Liver (tissue), 3 donors: ENCODE measurements around the gene PTPRD.

Experiments used
- GABPA ChIP-seq, 2 donors: IDR thresholded peaks in 1 of 2; conservative IDR thresholded peaks in 1 of 2; 2 replicates each; pipeline ENCODE4 v1.6.1; 2016; ENCODE audit warnings: antibody characterized with exemption in 2 of 2, mild to moderate bottlenecking in 1 of 2, moderate library complexity in 1 of 2
- JUND ChIP-seq, 2 donors: IDR thresholded peaks; 2 replicates each; pipeline ENCODE4 v1.6.1; 2016; ENCODE audit warnings: antibody characterized with exemption in 2 of 2
- MAX ChIP-seq: IDR thresholded peaks from 2 replicates; pipeline ENCODE4 v1.6.1; 2016; ENCODE audit warnings: antibody characterized with exemption
- NR2F2 ChIP-seq: IDR thresholded peaks from 2 replicates; pipeline ENCODE4 v1.6.1; 2016; ENCODE audit warnings: antibody characterized with exemption
- RAD21 ChIP-seq, 2 donors: IDR thresholded peaks; 2 replicates each; pipeline ENCODE4 v1.6.1; 2016; ENCODE audit warnings: antibody characterized with exemption in 2 of 2, mild to moderate bottlenecking in 2 of 2
- REST ChIP-seq: IDR thresholded peaks from 2 replicates; pipeline ENCODE4 v1.6.1; 2016; ENCODE audit warnings: antibody characterized with exemption, mild to moderate bottlenecking
- SP1 ChIP-seq: IDR thresholded peaks from 2 replicates; pipeline ENCODE4 v1.6.1; 2018; ENCODE audit warnings: antibody characterized with exemption, mild to moderate bottlenecking
- YY1 ChIP-seq: IDR thresholded peaks from 2 replicates; pipeline ENCODE4 v1.6.1; 2016; ENCODE audit warnings: antibody characterized with exemption, mild to moderate bottlenecking
- TF ChIP-seq, protein P1 (sequence below): fragments of 150-350 bp; IDR thresholded peaks from 2 replicates; pipeline ENCODE4 v1.5.1; 2017; ENCODE audit warnings: improper control_type of control experiment, low read depth, low read length; ENCODE audit not compliant: missing input control
- TF ChIP-seq, protein P2 (sequence below): IDR thresholded peaks from 2 replicates; pipeline ENCODE4 v1.6.1; 2016; ENCODE audit warnings: antibody characterized with exemption
- donor health status: healthy.
- donor health status: healthy.

GRCh38 chr9:8784838-8785237 lies 1828.0 kb downstream of the PTPRD start:
- TF ChIP-seq RAD21 (IDR thresholded peaks at IDR 0.05) (no peak), REST (no peak), MAX (no peak), JUND (IDR thresholded peaks at IDR 0.05) (no peak), GABPA (IDR thresholded peaks at IDR 0.05 in 1 of 2, conservative IDR thresholded peaks at IDR 0.05 in 1 of 2) (no peak), YY1 (no peak), SP1 (no peak), NR2F2 (no peak)
- TF ChIP-seq, protein P1, sequence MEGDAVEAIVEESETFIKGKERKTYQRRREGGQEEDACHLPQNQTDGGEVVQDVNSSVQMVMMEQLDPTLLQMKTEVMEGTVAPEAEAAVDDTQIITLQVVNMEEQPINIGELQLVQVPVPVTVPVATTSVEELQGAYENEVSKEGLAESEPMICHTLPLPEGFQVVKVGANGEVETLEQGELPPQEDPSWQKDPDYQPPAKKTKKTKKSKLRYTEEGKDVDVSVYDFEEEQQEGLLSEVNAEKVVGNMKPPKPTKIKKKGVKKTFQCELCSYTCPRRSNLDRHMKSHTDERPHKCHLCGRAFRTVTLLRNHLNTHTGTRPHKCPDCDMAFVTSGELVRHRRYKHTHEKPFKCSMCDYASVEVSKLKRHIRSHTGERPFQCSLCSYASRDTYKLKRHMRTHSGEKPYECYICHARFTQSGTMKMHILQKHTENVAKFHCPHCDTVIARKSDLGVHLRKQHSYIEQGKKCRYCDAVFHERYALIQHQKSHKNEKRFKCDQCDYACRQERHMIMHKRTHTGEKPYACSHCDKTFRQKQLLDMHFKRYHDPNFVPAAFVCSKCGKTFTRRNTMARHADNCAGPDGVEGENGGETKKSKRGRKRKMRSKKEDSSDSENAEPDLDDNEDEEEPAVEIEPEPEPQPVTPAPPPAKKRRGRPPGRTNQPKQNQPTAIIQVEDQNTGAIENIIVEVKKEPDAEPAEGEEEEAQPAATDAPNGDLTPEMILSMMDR, result no peak
- TF ChIP-seq, protein P2, sequence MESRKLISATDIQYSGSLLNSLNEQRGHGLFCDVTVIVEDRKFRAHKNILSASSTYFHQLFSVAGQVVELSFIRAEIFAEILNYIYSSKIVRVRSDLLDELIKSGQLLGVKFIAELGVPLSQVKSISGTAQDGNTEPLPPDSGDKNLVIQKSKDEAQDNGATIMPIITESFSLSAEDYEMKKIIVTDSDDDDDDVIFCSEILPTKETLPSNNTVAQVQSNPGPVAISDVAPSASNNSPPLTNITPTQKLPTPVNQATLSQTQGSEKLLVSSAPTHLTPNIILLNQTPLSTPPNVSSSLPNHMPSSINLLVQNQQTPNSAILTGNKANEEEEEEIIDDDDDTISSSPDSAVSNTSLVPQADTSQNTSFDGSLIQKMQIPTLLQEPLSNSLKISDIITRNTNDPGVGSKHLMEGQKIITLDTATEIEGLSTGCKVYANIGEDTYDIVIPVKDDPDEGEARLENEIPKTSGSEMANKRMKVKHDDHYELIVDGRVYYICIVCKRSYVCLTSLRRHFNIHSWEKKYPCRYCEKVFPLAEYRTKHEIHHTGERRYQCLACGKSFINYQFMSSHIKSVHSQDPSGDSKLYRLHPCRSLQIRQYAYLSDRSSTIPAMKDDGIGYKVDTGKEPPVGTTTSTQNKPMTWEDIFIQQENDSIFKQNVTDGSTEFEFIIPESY, result no peak
